IMR-90 (cell line): ENCODE data around the gene AMOTL2. TPM values are rescaled to one million over a fixed set of nuclear protein-coding genes. Genes with fewer than 3 reads are reported as not detected.

ENCODE experiments used
- ATAC-seq: fragments of 200-7000 bp; cut with Tn5 transposase; 2 replicates; pipeline ENCODE4 v1.9.1; 2020; ENCODE audit warnings: low read depth, mild to moderate bottlenecking, moderate library complexity
- BruUV-seq: library from RNA; stranded (reverse); fragments of 400-500 nt; replicated peaks from 2 replicates; lab custom pipeline; 2021; lab: Mats Ljungman, UMichigan
- CTCF ChIA-PET: fragments of 300-600 bp; formaldehyde crosslinking; extraction: SDS; loops from one replicate; lab custom pipeline; 2021; ENCODE audit warnings: antibody characterized with exemption; lab: Yijun Ruan, JAX
- POLR2A ChIA-PET: fragments of 300-600 bp; sonication (Branson Sonifier 250); formaldehyde crosslinking; loops from one replicate; lab custom pipeline; 2022; ENCODE audit warnings: antibody characterized with exemption; ENCODE audit not compliant: unreplicated experiment; lab: Charles Lee
- DNase-seq: peaks from one replicate; pipeline ENCODE4 v3.0.0; 2013
- H2AFZ ChIP-seq: replicated peaks from 2 replicates; pipeline ENCODE3; 2013; ENCODE audit warnings: low read length, mild to moderate bottlenecking; ENCODE audit not compliant: poor library complexity
- H2AK5ac ChIP-seq: 2 replicates; pipeline ENCODE4 v1.6.1; 2013; ENCODE audit warnings: low read depth, low read length, inconsistent platforms
- H2AK9ac ChIP-seq: replicated peaks from 2 replicates; pipeline ENCODE3; 2013; ENCODE audit warnings: mild to moderate bottlenecking, low read depth, low read length, moderate library complexity; ENCODE audit not compliant: poor library complexity
- H2BK120ac ChIP-seq: 2 replicates; pipeline ENCODE4 v1.6.1; 2013; ENCODE audit warnings: low read depth, low read length, inconsistent platforms
- H2BK15ac ChIP-seq: 3 replicates; pipeline ENCODE4 v1.6.1; 2013; ENCODE audit warnings: low read depth, low read length, inconsistent platforms
- H2BK20ac ChIP-seq: 2 replicates; pipeline ENCODE4 v1.6.1; 2013; ENCODE audit warnings: low read depth, mild to moderate bottlenecking, inconsistent platforms, low read length, moderate library complexity
- H2BK5ac ChIP-seq: 2 replicates; pipeline ENCODE4 v1.6.1; 2013; ENCODE audit warnings: mild to moderate bottlenecking, low read depth, low read length, inconsistent platforms; ENCODE audit not compliant: poor library complexity, severe bottlenecking
- H3K14ac ChIP-seq: replicated peaks from 2 replicates; pipeline ENCODE4 v1.6.1; 2013; ENCODE audit warnings: low read depth, low read length, inconsistent platforms
- H3K18ac ChIP-seq: 2 replicates; pipeline ENCODE4 v1.6.1; 2013; ENCODE audit warnings: low read depth, low read length, control low read depth
- H3K23ac ChIP-seq: 2 replicates; pipeline ENCODE4 v1.6.1; 2013; ENCODE audit warnings: low read depth, low read length, inconsistent platforms
- H3K27ac ChIP-seq: 2 replicates; pipeline ENCODE4 v1.5.1; 2013; ENCODE audit warnings: mild to moderate bottlenecking, control low read depth, low read length; ENCODE audit not compliant: insufficient read depth
- H3K27me3 ChIP-seq: 2 replicates; pipeline ENCODE4 v1.6.1; 2013; ENCODE audit warnings: low read length; ENCODE audit not compliant: control insufficient read depth, insufficient read depth
- H3K36me3 ChIP-seq: 2 replicates; pipeline ENCODE4 v1.6.1; 2013; ENCODE audit warnings: low read length, mixed read lengths; ENCODE audit not compliant: control insufficient read depth, insufficient read depth
- H3K4ac ChIP-seq: 2 replicates; pipeline ENCODE4 v1.6.1; 2013; ENCODE audit warnings: low read depth, low read length, inconsistent platforms
- H3K4me1 ChIP-seq: 2 replicates; pipeline ENCODE4 v1.6.1; 2013; ENCODE audit warnings: low read length, mixed read lengths; ENCODE audit not compliant: control insufficient read depth, insufficient read depth
- H3K4me2 ChIP-seq: 2 replicates; pipeline ENCODE4 v1.6.1; 2013; ENCODE audit warnings: low read depth, mild to moderate bottlenecking, control low read depth, low read length, moderate library complexity
- H3K4me3 ChIP-seq: 2 replicates; pipeline ENCODE4 v1.5.1; 2013; ENCODE audit warnings: low read depth, mild to moderate bottlenecking, control low read depth, low read length, moderate library complexity; ENCODE audit not compliant: insufficient read depth
- H3K56ac ChIP-seq: 2 replicates; pipeline ENCODE4 v1.6.1; 2013; ENCODE audit warnings: low read length, inconsistent platforms; ENCODE audit not compliant: insufficient read depth; ENCODE audit errors: extremely low read depth
- H3K79me1 ChIP-seq, 2 experiments: 2 replicates each; pipeline ENCODE4 v1.6.1; 2013; ENCODE audit warnings: low read length in 2 of 2, inconsistent platforms in 1 of 2, low read depth in 1 of 2
- H3K9ac ChIP-seq: 2 replicates; pipeline ENCODE4 v1.6.1; 2013; ENCODE audit warnings: low read depth, low read length, control low read depth
- H3K9me1 ChIP-seq: 2 replicates; pipeline ENCODE4 v1.6.1; 2013; ENCODE audit warnings: low read length, inconsistent platforms; ENCODE audit not compliant: insufficient read depth
- H3K9me3 ChIP-seq: 2 replicates; pipeline ENCODE4 v1.6.1; 2013; ENCODE audit warnings: low read length; ENCODE audit not compliant: control insufficient read depth, insufficient read depth
- H4K20me1 ChIP-seq: 2 replicates; pipeline ENCODE4 v1.6.1; 2013; ENCODE audit warnings: low read length, inconsistent platforms; ENCODE audit not compliant: insufficient read depth
- H4K5ac ChIP-seq: 2 replicates; pipeline ENCODE4 v1.6.1; 2013; ENCODE audit warnings: mild to moderate bottlenecking, low read depth, low read length, control low read depth
- H4K8ac ChIP-seq, 2 experiments: 2 replicates each; pipeline ENCODE4 v1.6.1; 2013; ENCODE audit warnings: low read depth in 2 of 2, low read length in 2 of 2, control low read depth in 1 of 2, inconsistent platforms in 1 of 2
- H4K91ac ChIP-seq: 2 replicates; pipeline ENCODE4 v1.6.1; 2013; ENCODE audit warnings: low read depth, low read length, inconsistent platforms; ENCODE audit not compliant: insufficient read depth
- WGBS, 2 experiments: methylation state at CpG; one replicate each; pipeline versions ENCODE4 v1.1.5 to v1.1.7; 2013; ENCODE audit warnings: missing lambda C conversion rate in 2 of 2; ENCODE audit not compliant: insufficient read length in 1 of 2; ENCODE audit errors: extremely low coverage in 2 of 2; 5-methylcytosine and 5-hydroxymethylcytosine counted together
- dilution Hi-C: fragments of 300-500 bp; cut with HindIII; formaldehyde crosslinking; loops from one replicate; pipeline ENCODE4 v1.14.3; 2018; ENCODE audit warnings: low sequenced_read_pairs; ENCODE audit not compliant: unreplicated experiment
- in situ Hi-C: fragments of 300-500 bp; cut with MboI; formaldehyde crosslinking; loops from 3 replicates; pipeline ENCODE4 v1.14.3; 2019; ENCODE audit warnings: low sequenced_read_pairs, inconsistent platforms, mixed read lengths
- intact Hi-C: fragments of 100-400 bp; cut with micrococcal nuclease; formaldehyde crosslinking; loops from 2 replicates; pipeline ENCODE4 v1.10.0; 2022
- polyA plus RNA-seq, 3 experiments: library from polyadenylated mRNA; depleted of rRNA; stranded (reverse); fragments of >200 nt; gene quantifications; 2 replicates each; pipeline ENCODE4 v1.2.3, GENCODE V29; 2012; ENCODE audit warnings: low replicate concordance in 1 of 3
- total RNA-seq: library from RNA; depleted of rRNA; stranded (reverse); fragments of >200 nt; gene quantifications from 2 replicates; pipeline ENCODE4 v1.2.3, GENCODE V29; 2012
- TF ChIP-seq, protein P1 (sequence below): fragments of 150-350 bp; IDR thresholded peaks from 2 replicates; pipeline ENCODE4 v1.6.1; 2016; ENCODE audit warnings: low read depth, mild to moderate bottlenecking, low read length, moderate library complexity, borderline replicate concordance
- TF ChIP-seq, protein P2 (sequence below): fragments of 150-350 bp; IDR thresholded peaks from 2 replicates; pipeline ENCODE4 v1.6.1; 2017; ENCODE audit warnings: mild to moderate bottlenecking, antibody characterized with exemption, low read length, low read depth

The AMOTL2 gene
- total and polyA plus RNA-seq, 2 of the 4 experiments (the other 2 are of a cell fraction) = 162 to 176 TPM

- Histone ChIP-seq H3K4ac (peak overlapping the region; percentile 27), H3K4me3 (no peak overlapping the region), H2BK120ac (no peak overlapping the region), H4K91ac (no peak overlapping the region), H3K27ac (peak overlapping the region; percentile 28; the same call in 1 of the 2 replicates), H3K14ac (no peak overlapping the region), H3K79me1 (peaks cover 14 to 63% of the 10 kb centered on the region in 2 experiments), H3K4me2 (no peak overlapping the region), H3K9me1 (peaks cover 44% of the 10 kb centered on the region), H3K9me3 (no peaks in the 10 kb centered on the region), H3K36me3 (peaks cover 54% of the 10 kb centered on the region), H2AK5ac (peak overlapping the region; percentile 30; the same call in 1 of the 2 replicates), H2BK5ac (peak overlapping the region; percentile 95), H3K9ac (no peak overlapping the region), H3K56ac (no peak overlapping the region), H2BK20ac (no peak overlapping the region), H3K4me1 (peaks cover 38% of the 10 kb centered on the region), H2AFZ (peak overlapping the region; percentile 48), H3K23ac (0 out of 2 replicates have a peak overlapping the region, but pooled peaks have one; percentile 10), H2AK9ac (peak overlapping the region; percentile 56), H2BK15ac (no peak overlapping the region), H4K8ac (peak overlapping the region in 1 of 2 experiments; percentile 42; a peak in 3 of 4 replicates), H4K20me1 (peaks cover 65% of the 10 kb centered on the region), H3K18ac (no peak overlapping the region), H4K5ac (no peak overlapping the region), H3K27me3 (no peaks in the 10 kb centered on the region)
- dilution Hi-C loops = no loop called here
- 100% methylated on average over 1 of the region's 7 CpGs; no CpG with 5 or more reads in 1 of the 2 experiments for WGBS, 2 experiments
- intact Hi-C loops = no loop called here
- no TSS peak for BruUV-seq
- in situ Hi-C loops = loop anchor here (5.0 kb wide), 2 partner anchors 37 to 118 kb away; no protein-coding TSS in a partner anchor
- DNase-seq = no peak
- POLR2A ChIA-PET = interaction anchor here (0.6 to 1.4 kb wide), 3 partner anchors 9 to 132 kb away, joined by 3 to 8 read pairs (median 3); no protein-coding TSS in a partner anchor
- no peak for ATAC-seq
- CTCF ChIA-PET = no interaction called here
- TF ChIP-seq, protein P1, sequence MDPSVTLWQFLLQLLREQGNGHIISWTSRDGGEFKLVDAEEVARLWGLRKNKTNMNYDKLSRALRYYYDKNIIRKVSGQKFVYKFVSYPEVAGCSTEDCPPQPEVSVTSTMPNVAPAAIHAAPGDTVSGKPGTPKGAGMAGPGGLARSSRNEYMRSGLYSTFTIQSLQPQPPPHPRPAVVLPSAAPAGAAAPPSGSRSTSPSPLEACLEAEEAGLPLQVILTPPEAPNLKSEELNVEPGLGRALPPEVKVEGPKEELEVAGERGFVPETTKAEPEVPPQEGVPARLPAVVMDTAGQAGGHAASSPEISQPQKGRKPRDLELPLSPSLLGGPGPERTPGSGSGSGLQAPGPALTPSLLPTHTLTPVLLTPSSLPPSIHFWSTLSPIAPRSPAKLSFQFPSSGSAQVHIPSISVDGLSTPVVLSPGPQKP = no peak
- TF ChIP-seq, protein P2, sequence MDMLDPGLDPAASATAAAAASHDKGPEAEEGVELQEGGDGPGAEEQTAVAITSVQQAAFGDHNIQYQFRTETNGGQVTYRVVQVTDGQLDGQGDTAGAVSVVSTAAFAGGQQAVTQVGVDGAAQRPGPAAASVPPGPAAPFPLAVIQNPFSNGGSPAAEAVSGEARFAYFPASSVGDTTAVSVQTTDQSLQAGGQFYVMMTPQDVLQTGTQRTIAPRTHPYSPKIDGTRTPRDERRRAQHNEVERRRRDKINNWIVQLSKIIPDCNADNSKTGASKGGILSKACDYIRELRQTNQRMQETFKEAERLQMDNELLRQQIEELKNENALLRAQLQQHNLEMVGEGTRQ = peak; percentile 45
Measured at GRCh38 chr3:134354612-134355251, 19.5 kb downstream of the AMOTL2 start.
